Stimulated activated CD8-positive, alpha-beta memory T cell treated with anti-CD3 and anti-CD28 coated beads, Interleukin-15, amount 100 ng/mL, for 48 hours (primary cell): ENCODE measurements around the gene FANCF.
"Not testable (repeated sequence)": the region's sequence is repeated elsewhere in the genome, so short reads cannot be mapped to it uniquely, and the experiment has no call there.

Experiments
- DNase-seq, 2 donors: peaks; one replicate each; pipeline ENCODE4 v3.0.0-alpha.2; 2020; ENCODE audit warnings: low read depth in 2 of 2

The FANCF gene

GRCh38 chr11:22625448-22626287 is at the start of gene FANCF:
Gene FANCF (minus strand): TSS chr11:22625823. CDS start chr11:22625810, 13 bp downstream.
- DNase-seq, result peak; percentile 80 to 84

DNA sequence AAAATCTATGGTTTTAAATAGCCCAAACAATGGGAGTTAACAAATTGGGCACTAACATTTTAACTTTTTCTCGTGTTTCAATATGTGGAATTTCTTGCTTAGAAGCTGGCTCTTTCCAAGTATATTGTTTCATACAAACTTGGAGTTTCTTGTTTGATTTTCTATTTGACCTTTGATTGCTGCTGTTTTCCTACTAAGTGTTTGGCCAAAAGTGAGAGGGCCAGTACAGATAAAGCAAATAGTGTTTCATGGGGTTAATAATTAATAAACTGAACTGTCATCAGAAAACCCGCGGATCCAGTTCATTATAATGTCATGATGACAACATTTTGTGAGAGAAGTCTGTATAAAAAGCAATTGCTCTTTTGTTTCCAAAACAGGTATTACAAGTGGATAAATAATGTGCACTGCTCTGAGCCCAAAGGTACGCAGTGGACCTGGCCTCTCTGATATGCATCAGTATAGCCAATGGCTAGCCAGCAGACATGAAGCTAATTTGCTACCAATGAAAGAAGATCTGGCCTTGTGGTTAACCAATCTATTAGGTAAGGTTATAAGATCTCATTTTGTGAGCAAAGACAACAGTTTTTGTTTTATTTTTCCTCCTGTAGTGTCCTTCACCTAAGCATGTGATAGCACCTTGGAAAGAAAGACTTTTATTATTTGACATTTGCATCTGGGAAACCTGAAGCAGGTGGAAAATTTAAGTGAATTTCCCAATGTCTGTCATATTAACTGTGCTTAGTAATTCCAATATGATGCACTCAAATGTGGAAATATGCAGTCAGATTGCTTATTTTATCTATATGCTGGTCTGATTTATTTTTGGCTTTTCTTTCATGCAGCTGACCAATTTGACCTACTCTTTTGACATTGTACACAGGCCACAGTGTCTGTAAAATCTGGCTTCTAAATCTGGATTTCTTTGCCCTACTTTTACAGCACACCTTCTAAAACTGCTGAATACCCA is 49.1 kb upstream of the FANCF start:
- DNase-seq, result no peak

- DNase-seq, result no peak
Measured at GRCh38 chr11:22671751-22672150, 46.1 kb upstream of the FANCF start.

- no peak for DNase-seq
Measured at GRCh38 chr11:22670830-22671229, 45.2 kb upstream of the FANCF start.

GRCh38 chr11:22669368-22669767 is 43.7 kb upstream of the FANCF start:
- DNase-seq, result no peak

GRCh38 chr11:22668005-22668796 is 42.6 kb upstream of the FANCF start:
- DNase-seq, result no peak

DNA sequence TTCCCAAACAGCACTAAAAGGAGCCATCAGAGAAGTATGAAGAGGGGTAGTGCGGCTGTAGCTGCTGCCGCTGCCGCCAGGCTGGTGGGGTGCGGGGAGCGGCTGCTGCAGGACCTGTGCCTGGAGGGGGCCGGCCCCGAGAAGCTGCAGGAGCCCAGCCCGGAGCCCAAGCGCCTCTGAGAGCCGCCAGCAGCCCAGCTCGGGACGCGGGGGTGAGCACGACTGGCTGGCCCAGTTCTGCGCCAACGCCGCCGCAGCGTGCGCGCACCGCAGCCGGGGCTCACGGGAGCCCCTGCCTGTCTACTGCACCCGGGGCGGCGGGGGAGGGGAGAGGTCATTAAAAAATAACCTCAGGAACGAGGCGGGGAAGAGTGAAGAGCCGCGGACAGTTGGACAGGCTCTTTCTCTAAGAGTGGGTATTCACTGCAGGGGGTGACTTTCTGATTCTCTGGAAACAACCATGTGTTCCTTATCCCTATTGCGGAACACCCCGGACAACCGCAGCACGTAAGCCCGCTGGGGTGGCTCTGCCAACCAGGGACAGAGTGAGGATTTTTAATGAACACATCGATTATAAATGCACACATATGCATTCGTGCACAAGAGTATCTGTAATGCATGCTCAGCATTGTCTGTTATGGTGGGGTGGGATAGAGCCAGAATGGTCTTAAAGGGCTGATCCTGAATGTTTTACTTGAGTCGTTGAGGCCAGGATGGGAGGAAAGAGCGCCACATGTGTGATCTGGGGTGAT is 41.2 kb upstream of the FANCF start:
- peak; percentile 6 to 17 for DNase-seq

DNA sequence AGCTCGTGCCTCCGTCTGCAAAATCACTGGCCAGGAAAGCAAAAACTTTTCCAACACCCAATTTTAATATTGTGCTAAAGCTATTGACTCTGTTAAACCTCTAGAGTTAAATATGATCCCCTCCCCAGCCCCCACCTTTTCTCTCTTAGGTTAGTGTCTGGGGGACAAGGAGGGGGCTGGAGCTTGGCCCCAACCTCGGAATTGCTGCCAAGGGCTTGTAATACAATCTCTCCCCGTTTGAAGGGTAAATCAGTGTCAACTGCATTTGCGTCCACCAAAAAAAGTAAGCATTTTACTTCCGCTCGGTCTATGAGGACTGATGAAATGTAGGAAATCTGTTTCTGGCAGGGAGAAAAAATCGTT is 40.7 kb upstream of the FANCF start, which contains the start of gene GAS2:
Gene GAS2 (plus strand): TSS at position 287 of the 363 bp plus-strand sequence. CDS start 8,259 bp downstream, outside the sequence.
- DNase-seq, result no peak

GRCh38 chr11:22659783-22660182 is 34.2 kb upstream of the FANCF start:
- no peak for DNase-seq

GRCh38 chr11:22657101-22657694 is 31.6 kb upstream of the FANCF start:
- no peak for DNase-seq

DNA sequence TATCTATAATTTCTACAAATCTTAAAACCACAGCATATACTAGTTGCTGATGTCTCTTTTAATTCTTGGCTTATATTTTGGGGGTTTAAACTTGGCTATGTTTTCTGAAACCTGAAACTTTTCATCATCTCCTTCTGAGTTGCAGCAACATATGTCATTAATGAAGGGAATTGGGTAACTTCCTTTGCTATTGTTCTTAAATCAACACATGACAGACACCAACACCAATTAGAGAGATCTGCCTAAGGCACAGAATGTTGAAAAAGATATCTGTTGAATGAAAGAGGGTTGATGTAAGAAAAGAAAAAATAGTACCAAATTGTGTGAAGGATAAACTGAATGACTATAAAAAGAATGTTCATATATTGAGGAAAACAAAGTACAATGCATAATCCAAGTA is 30.5 kb upstream of the FANCF start:
- no peak for DNase-seq

- not testable (repeated sequence) for DNase-seq
Measured at GRCh38 chr11:22652346-22652745, 26.7 kb upstream of the FANCF start.

GRCh38 chr11:22641559-22641958 is 15.9 kb upstream of the FANCF start:
- DNase-seq, result no peak

- DNase-seq, result no peak
Measured at GRCh38 chr11:22640862-22641261, 15.2 kb upstream of the FANCF start.

GRCh38 chr11:22635689-22636088 is 10.1 kb upstream of the FANCF start:
- no peak for DNase-seq

- no peak for DNase-seq
Measured at GRCh38 chr11:22634897-22635629, 9.4 kb upstream of the FANCF start.

GRCh38 chr11:22633354-22633902 is 7.8 kb upstream of the FANCF start:
- no peak for DNase-seq

DNA sequence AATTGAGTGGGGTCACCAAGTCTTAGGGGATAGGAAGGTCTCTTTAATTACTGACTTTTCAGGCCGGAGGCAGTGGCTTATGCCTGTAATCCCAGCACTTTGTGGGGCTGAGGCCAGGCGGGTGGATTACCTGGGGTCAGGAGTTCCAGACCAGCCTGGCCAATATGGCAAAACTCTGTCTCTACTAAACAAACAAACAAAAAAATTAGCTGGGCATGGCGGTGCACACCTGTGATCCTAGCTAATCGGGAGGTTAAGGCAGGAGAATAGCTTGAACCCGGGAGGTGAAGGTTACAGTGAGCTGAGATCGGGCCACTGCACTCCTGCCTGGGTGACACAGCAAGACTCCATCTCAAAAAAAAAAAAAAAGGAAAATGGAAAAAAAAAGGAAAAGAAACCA is 1.8 kb upstream of the FANCF start:
- DNase-seq, result no peak

- no peak for DNase-seq
Measured at GRCh38 chr11:22626573-22627239, 1.1 kb upstream of the FANCF start.
